ENCODE measurements around the gene FBXO45. TPM values are rescaled to one million over a fixed set of nuclear protein-coding genes. Genes with fewer than 3 reads are reported as not detected.
A peak's percentile ranks its signal among the peaks of the same experiment; 100 is the strongest.

FBXO45 gene
- total RNA-seq, 1 donor, result 12.5 TPM

DNA sequence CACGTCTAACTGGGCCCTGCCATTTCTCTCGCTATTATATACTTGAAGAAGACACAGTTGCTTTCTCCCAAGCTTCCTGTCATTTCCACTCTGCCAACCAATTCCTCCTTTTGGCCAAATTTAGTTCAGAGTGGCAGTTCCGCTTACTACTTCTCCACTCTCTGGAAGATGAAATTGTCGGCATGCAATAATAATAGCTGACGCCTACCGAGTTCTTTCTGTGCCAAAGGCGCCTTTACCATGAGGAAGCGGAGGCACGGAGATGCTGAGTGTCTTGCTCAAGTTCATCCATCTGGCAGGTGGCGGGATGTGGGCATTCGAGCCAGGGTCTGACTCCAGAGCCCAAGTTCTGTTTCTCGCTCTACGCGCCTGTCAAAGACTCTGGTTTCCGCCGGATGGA lies 56.4 kb downstream of the FBXO45 start:
- DNase-seq (ENCODE audit: low read depth), result no peak
- TF ChIP-seq, protein P1, sequence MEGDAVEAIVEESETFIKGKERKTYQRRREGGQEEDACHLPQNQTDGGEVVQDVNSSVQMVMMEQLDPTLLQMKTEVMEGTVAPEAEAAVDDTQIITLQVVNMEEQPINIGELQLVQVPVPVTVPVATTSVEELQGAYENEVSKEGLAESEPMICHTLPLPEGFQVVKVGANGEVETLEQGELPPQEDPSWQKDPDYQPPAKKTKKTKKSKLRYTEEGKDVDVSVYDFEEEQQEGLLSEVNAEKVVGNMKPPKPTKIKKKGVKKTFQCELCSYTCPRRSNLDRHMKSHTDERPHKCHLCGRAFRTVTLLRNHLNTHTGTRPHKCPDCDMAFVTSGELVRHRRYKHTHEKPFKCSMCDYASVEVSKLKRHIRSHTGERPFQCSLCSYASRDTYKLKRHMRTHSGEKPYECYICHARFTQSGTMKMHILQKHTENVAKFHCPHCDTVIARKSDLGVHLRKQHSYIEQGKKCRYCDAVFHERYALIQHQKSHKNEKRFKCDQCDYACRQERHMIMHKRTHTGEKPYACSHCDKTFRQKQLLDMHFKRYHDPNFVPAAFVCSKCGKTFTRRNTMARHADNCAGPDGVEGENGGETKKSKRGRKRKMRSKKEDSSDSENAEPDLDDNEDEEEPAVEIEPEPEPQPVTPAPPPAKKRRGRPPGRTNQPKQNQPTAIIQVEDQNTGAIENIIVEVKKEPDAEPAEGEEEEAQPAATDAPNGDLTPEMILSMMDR (IDR thresholded peaks at IDR 0.05; ENCODE audit: insufficient read depth, low read depth, low read length), result no peak
- no peak overlapping the region for H3K4me3 ChIP-seq (ENCODE audit: low read depth, low read length)

DNA sequence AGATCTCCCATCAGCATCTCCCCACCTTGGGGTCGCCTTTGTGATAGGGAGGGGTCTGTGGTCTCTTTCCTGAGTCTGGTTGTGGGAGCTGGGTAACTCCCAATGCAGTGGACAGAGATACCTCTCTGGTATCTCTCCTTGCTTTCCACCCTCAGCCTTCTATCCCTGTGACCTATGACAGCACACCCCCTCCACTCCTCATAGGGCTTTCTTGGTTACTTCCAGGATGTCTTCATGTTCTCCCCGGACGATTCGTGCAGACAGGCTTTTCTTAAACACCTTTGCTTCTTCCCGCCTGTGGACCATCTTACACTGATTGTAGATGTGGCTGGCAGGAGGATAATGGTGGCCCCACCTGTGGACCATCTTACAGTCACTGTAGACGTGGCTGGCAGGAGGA lies 56.9 kb downstream of the FBXO45 start:
- TF ChIP-seq, protein P1 (IDR thresholded peaks at IDR 0.05; ENCODE audit: insufficient read depth, low read depth, low read length), result no peak
- no peak overlapping the region for H3K4me3 ChIP-seq (ENCODE audit: low read depth, low read length)
- no peak for DNase-seq (ENCODE audit: low read depth)

DNA sequence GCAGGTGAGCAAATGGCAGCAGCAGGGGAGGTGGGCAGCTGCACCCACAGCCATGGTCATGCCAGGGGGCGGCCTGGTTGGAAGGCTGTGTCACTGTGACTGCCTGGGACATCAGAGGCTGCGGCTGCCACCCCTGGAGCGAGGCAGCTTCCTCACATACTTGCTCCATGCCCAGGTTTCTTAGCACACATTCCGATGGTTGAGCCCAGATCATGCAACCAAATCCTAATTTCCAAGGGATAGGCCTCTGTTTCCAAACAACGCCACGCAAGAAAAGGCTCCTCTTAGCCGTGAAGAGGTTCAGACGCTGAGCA lies 59.4 kb downstream of the FBXO45 start:
- TF ChIP-seq, protein P1 (IDR thresholded peaks at IDR 0.05; ENCODE audit: insufficient read depth, low read depth, low read length), result no peak
- DNase-seq (ENCODE audit: low read depth), result no peak
- no peak overlapping the region for H3K4me3 ChIP-seq (ENCODE audit: low read depth, low read length)

DNA sequence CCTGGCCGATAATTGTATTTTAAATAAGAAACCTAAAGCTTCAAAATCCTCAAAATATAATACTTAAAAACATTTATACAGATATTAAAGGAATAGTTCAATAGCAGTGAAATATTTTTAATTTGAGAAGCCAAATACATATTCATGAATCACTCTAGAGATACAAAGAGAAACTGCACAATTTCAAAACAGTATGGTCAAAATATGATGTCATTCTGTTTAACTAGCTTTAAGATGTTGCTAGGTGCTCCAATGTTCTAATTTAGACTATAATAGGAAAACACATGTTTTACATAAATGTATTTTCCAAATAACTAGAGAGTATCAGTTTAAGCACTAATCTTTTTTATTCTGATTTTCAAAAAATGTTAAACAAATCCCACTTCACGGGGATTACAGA lies 60.8 kb downstream of the FBXO45 start:
- DNase-seq (ENCODE audit: low read depth), result no peak
- no peak overlapping the region for H3K4me3 ChIP-seq (ENCODE audit: low read depth, low read length)
- TF ChIP-seq, protein P1 (IDR thresholded peaks at IDR 0.05; ENCODE audit: insufficient read depth, low read depth, low read length), result no peak

DNA sequence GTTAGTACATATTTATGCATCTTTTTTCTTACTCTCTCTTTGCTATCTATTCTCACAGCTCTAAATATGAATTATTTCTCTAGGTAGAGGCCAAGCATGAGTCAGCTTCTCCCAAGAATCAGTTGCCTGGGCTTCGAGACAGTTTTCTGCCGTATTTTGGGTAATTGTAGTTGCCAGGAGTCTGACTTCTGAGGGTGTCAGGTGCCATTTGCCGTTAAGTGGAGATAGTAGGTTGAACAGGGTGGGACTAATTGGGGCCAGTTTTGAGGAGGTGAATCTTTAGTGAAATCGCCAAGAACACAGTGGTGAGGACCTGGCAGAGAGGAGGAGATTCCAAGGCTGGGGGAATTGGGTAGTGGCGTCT lies 63.2 kb downstream of the FBXO45 start:
- DNase-seq (ENCODE audit: low read depth), result no peak
- TF ChIP-seq, protein P1 (IDR thresholded peaks at IDR 0.05; ENCODE audit: insufficient read depth, low read depth, low read length), result no peak
- peak overlapping the region; percentile 74 for H3K4me3 ChIP-seq (ENCODE audit: low read depth, low read length)

DNA sequence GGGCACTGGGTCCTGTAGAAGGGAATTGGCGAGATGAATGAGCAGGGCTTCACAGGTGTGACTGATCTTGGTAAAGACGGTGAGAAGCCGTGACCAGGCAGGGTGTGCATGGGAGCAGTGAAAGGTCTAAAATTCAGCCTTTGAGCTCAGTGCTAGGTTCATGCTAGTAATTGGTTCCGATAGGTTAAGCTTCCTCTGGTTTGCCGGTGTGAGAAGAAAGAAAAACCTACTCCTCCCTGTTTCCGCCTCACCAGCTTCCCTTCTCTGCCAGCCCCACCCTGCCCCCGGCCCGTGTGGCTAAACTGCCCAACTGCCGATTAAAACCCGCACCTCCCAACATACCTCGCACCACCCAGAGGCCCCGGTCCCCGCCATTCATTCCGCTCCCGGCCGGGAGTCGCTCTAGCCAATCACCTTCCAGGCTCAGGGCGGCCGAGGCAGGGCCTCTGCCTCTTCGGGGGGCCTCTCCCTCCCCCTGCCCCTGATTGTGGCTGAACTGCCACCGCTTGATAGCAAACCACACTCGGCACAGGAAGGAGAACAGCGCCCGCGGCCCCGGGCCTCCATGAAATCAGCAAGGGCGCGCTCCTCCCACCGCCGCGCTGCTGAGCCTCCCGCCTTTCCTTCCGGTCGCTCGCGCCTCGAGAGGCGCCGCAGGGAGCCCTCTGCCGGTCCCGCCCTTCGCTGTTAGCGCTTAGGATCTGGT lies 63.7 kb downstream of the FBXO45 start:
- peak overlapping the region; percentile 74 for H3K4me3 ChIP-seq (ENCODE audit: low read depth, low read length)
- peak; percentile 72 for DNase-seq (ENCODE audit: low read depth)
- TF ChIP-seq, protein P1 (IDR thresholded peaks at IDR 0.05; ENCODE audit: insufficient read depth, low read depth, low read length), result peak; percentile 34

DNA sequence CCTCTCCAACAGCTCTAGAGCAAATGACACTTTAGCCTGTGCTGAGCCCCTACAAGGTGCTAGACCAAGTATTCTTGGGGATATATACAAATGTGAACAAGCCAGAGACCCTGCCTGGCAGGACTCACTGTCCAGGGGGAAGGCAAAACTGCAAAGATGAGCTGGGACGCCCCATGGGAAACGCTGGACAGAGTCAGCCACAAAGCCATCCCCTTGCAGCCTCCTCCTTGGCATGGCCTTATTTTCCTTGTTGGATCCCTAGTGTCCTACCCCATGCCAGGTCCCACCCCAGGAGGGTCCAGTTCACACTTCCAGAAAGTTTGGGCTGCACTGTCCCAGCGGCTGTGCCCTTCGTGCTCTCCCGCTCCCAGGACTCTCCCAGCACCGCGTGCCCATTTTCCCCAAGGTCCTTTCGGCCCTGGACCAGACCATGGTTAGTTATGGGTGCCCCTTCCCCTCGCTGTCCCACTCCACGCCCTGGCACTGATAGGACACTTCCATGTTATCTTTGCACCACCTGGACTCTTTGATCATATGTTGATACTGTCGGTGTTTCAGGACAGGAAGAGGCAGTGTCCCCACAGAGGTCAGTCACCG lies 65.2 kb downstream of the FBXO45 start:
- no peak for DNase-seq (ENCODE audit: low read depth)
- H3K4me3 ChIP-seq (ENCODE audit: low read depth, low read length), result no peak overlapping the region
- TF ChIP-seq, protein P1 (IDR thresholded peaks at IDR 0.05; ENCODE audit: insufficient read depth, low read depth, low read length), result no peak
